Measurements from ENCODE around the gene PCYOX1L. TPM values are rescaled to one million over a fixed set of nuclear protein-coding genes. Genes with fewer than 3 reads are reported as not detected.

The PCYOX1L gene
- polyA plus RNA-seq, 1 experiment = 12.8 TPM

- no peak for DNase-seq (ENCODE audit: low read depth)
- TF ChIP-seq CTCF (IDR thresholded peaks at IDR 0.05; ENCODE audit: insufficient read depth, low read depth, low read length) = no peak
- Histone ChIP-seq H3K27me3 (ENCODE audit: control insufficient read depth, insufficient read depth, low read length) (peaks cover 1% of the 10 kb centered on the region; the same call in 1 of the 2 replicates), H3K36me3 (ENCODE audit: control insufficient read depth, insufficient read depth, low read length) (no peaks in the 10 kb centered on the region), H3K4me3 (ENCODE audit: low read depth, low read length) (no peak overlapping the region)
- CTCF ChIA-PET = interaction anchor here (0.9 to 14.2 kb wide), 22 partner anchors 8 to 186 kb away, joined by 3 to 257 read pairs (median 5); partner anchors contain the start of gene PCYOX1L
- POLR2A ChIA-PET = no interaction called here
Observed at GRCh38 chr5:149380466-149381121, 22.7 kb downstream of the PCYOX1L start.

- Histone ChIP-seq H3K4me3 (ENCODE audit: low read depth, low read length) (no peak overlapping the region), H3K36me3 (ENCODE audit: control insufficient read depth, insufficient read depth, low read length) (no peaks in the 10 kb centered on the region)
- POLR2A ChIA-PET = no interaction called here
Observed at GRCh38 chr5:149381261-149381985, 23.6 kb downstream of the PCYOX1L start.

GRCh38 chr5:149381986-149382338 is 24.1 kb downstream of the PCYOX1L start:
- POLR2A ChIA-PET = no interaction called here
- H3K4me3 ChIP-seq (ENCODE audit: low read depth, low read length) = no peak overlapping the region
- H3K27me3 ChIP-seq (ENCODE audit: control insufficient read depth, insufficient read depth, low read length) = peaks cover 1% of the 10 kb centered on the region; the same call in 1 of the 2 replicates
- TF ChIP-seq CTCF (IDR thresholded peaks at IDR 0.05; ENCODE audit: insufficient read depth, low read depth, low read length) = peak; percentile 95
- DNase-seq (ENCODE audit: low read depth) = no peak
- no peaks in the 10 kb centered on the region for H3K36me3 ChIP-seq (ENCODE audit: control insufficient read depth, insufficient read depth, low read length)
- CTCF ChIA-PET = interaction anchor here (0.7 to 14.2 kb wide), 27 partner anchors 8 to 184 kb away, joined by 3 to 257 read pairs (median 5); partner anchors contain the start of genes CSNK1A1 and PCYOX1L

More at GRCh38 chr5:149381261-149381985, 23.6 kb downstream of the PCYOX1L start:
- H3K27me3 ChIP-seq (ENCODE audit: control insufficient read depth, insufficient read depth, low read length) = peaks cover 1% of the 10 kb centered on the region; the same call in 1 of the 2 replicates
- CTCF ChIA-PET = interaction anchor here (0.7 to 14.2 kb wide), 23 partner anchors 9 to 185 kb away, joined by 3 to 257 read pairs (median 5); partner anchors contain the start of gene PCYOX1L
- no peak for DNase-seq (ENCODE audit: low read depth)
- no peak for TF ChIP-seq CTCF (IDR thresholded peaks at IDR 0.05; ENCODE audit: insufficient read depth, low read depth, low read length)

- TF ChIP-seq CTCF (IDR thresholded peaks at IDR 0.05; ENCODE audit: insufficient read depth, low read depth, low read length) = no peak
- Histone ChIP-seq H3K4me3 (ENCODE audit: low read depth, low read length) (no peak overlapping the region), H3K36me3 (ENCODE audit: control insufficient read depth, insufficient read depth, low read length) (no peaks in the 10 kb centered on the region), H3K27me3 (ENCODE audit: control insufficient read depth, insufficient read depth, low read length) (peaks cover 1% of the 10 kb centered on the region; the same call in 1 of the 2 replicates)
- ChIA-PET CTCF (interaction anchor here (0.9 to 14.2 kb wide), 18 partner anchors 10 to 182 kb away, joined by 3 to 257 read pairs (median 10); partner anchors contain the start of gene CSNK1A1), POLR2A (interaction anchor here (0.6 kb wide), 1 partner anchor 63 kb away, joined by 4 read pairs; no protein-coding TSS in a partner anchor)
- DNase-seq (ENCODE audit: low read depth) = no peak
Observed at GRCh38 chr5:149382517-149383220, 24.8 kb downstream of the PCYOX1L start.
